Activated CD8-positive, alpha-beta T cell treated with anti-CD3 and anti-CD28 coated beads for 36 hours (primary cell): ENCODE results near the gene RC3H2. TPM values are rescaled to one million over a fixed set of nuclear protein-coding genes. Genes with fewer than 3 reads are reported as not detected.

Experiments used
- ATAC-seq: fragments of 200-7000 bp; cut with Tn5 transposase; one replicate; pipeline ENCODE4 v1.10.0; 2021; ENCODE audit warnings: mild to moderate bottlenecking, moderate library complexity
- CTCF ChIA-PET: fragments of 350-600 bp; sonication (Branson Sonifier 250); formaldehyde crosslinking; loops from one replicate; lab custom pipeline; 2021; ENCODE audit warnings: antibody characterized with exemption; lab: Charles Lee
- POLR2A ChIA-PET: fragments of 350-600 bp; sonication (Branson Sonifier 250); formaldehyde crosslinking; loops from one replicate; lab custom pipeline; 2021; ENCODE audit warnings: antibody characterized with exemption; lab: Charles Lee
- DNase-seq: peaks from one replicate; pipeline ENCODE4 v3.0.0-alpha.2; 2020
- H3K27ac Mint-ChIP-seq: one replicate; pipeline ENCODE4 v1.8.0; 2021; ENCODE audit warnings: mild to moderate bottlenecking, mixed read lengths
- H3K27me3 Mint-ChIP-seq: one replicate; pipeline ENCODE4 v1.8.0; 2021; ENCODE audit warnings: mixed read lengths
- H3K36me3 Mint-ChIP-seq: one replicate; pipeline ENCODE4 v1.8.0; 2021; ENCODE audit warnings: low read depth, mixed read lengths
- H3K4me1 Mint-ChIP-seq: one replicate; pipeline ENCODE4 v1.8.0; 2021; ENCODE audit warnings: low read depth, mixed read lengths
- H3K4me3 Mint-ChIP-seq: one replicate; pipeline ENCODE4 v1.8.0; 2021; ENCODE audit warnings: mild to moderate bottlenecking, moderate library complexity, mixed read lengths
- H3K9me3 Mint-ChIP-seq: one replicate; pipeline ENCODE4 v1.8.0; 2021; ENCODE audit warnings: mixed read lengths
- CTCF ChIP-seq: fragments of 200-600 bp; IDR thresholded peaks from one replicate; pipeline ENCODE4 v1.8.0; 2022; ENCODE audit warnings: antibody characterized with exemption, mild to moderate bottlenecking
- intact Hi-C: fragments of 100-400 bp; cut with micrococcal nuclease; formaldehyde crosslinking; loops from one replicate; pipeline ENCODE4 v1.10.0; 2022
- total RNA-seq, 2 experiments: library from RNA; stranded (reverse); gene quantifications; one replicate each; pipeline ENCODE4 v1.2.3, GENCODE V29; 2021

Gene RC3H2
- total RNA-seq, 2 experiments from 2014 or later: 22.7 to 22.8 TPM

GRCh38 chr9:122807271-122807900, 97.8 kb downstream of the RC3H2 start:
- Mint-ChIP-seq H3K4me1 (peaks cover 23% of the 10 kb centered on the region), H3K36me3 (peaks cover 5% of the 10 kb centered on the region), H3K27ac (peak overlapping the region; percentile 34), H3K27me3 (no peaks in the 10 kb centered on the region), H3K4me3 (no peak overlapping the region), H3K9me3 (peaks cover 7% of the 10 kb centered on the region)
- ChIA-PET POLR2A (interaction anchor here (0.7 kb wide), 1 partner anchor 225 kb away, joined by 3 read pairs; no protein-coding TSS in a partner anchor), CTCF (interaction anchor here (0.7 to 7.0 kb wide), 4 partner anchors 308 to 709 kb away, joined by 3 to 73 read pairs (median 26); no protein-coding TSS in a partner anchor)
- TF ChIP-seq CTCF: no peak
- peak; percentile 74 for ATAC-seq
- intact Hi-C loops: no loop called here
- DNase-seq: peak; percentile 81

GRCh38 chr9:122806661-122807060, 98.5 kb downstream of the RC3H2 start:
- intact Hi-C loops: no loop called here
- CTCF ChIA-PET: interaction anchor here (0.7 to 7.0 kb wide), 4 partner anchors 307 to 708 kb away, joined by 3 to 73 read pairs (median 26); no protein-coding TSS in a partner anchor
- no peak for ATAC-seq

GRCh38 chr9:122800066-122801060, 104.8 kb downstream of the RC3H2 start, which contains the start of gene OR1K1:
Gene OR1K1, plus strand, starts transcription at chr9:122800123. Its CDS starts 0 bp downstream, at chr9:122800123.
- Mint-ChIP-seq H3K4me1 (no peaks in the 10 kb centered on the region), H3K4me3 (no peak within 1 kb of the TSS), H3K27ac (no peak within 1 kb of the TSS), H3K36me3 (no peaks in the 10 kb centered on the region), H3K9me3 (no peaks in the 10 kb centered on the region), H3K27me3 (no peaks in the 10 kb centered on the region)
- no peak for DNase-seq
- TF ChIP-seq CTCF: no peak
- no peak for ATAC-seq
- POLR2A ChIA-PET: no interaction called here
- intact Hi-C loops: no loop called here
- CTCF ChIA-PET: no interaction called here

More at GRCh38 chr9:122806661-122807060, 98.5 kb downstream of the RC3H2 start:
- Mint-ChIP-seq H3K4me1 (peaks cover 23% of the 10 kb centered on the region), H3K36me3 (peaks cover 5% of the 10 kb centered on the region), H3K27me3 (no peaks in the 10 kb centered on the region), H3K4me3 (no peak overlapping the region), H3K27ac (no peak overlapping the region), H3K9me3 (peaks cover 7% of the 10 kb centered on the region)
- DNase-seq: peak; percentile 31
- POLR2A ChIA-PET: no interaction called here
- TF ChIP-seq CTCF: no peak

GRCh38 chr9:122797316-122798063, 107.7 kb downstream of the RC3H2 start:
- Mint-ChIP-seq H3K36me3 (no peaks in the 10 kb centered on the region), H3K4me3 (no peak overlapping the region), H3K9me3 (no peaks in the 10 kb centered on the region), H3K27ac (no peak overlapping the region), H3K27me3 (no peaks in the 10 kb centered on the region), H3K4me1 (no peaks in the 10 kb centered on the region)
- no peak for TF ChIP-seq CTCF
- DNase-seq: no peak
- no peak for ATAC-seq
- ChIA-PET POLR2A (no interaction called here), CTCF (interaction anchor here (0.9 to 1.1 kb wide), 3 partner anchors 277 to 351 kb away, joined by 3 read pairs; no protein-coding TSS in a partner anchor)
- intact Hi-C loops: no loop called here

Other genes starting within 250 kb of the RC3H2 start
- gene OR1B1, start 247.7 kb downstream of the RC3H2 start, total RNA-seq: not detected
- gene OR1L1, start 243.6 kb downstream of the RC3H2 start, total RNA-seq: not detected
- gene OR1L3, start 230.2 kb downstream of the RC3H2 start, total RNA-seq: not detected
- gene OR1L4, start 181.4 kb downstream of the RC3H2 start, total RNA-seq: not detected
- gene OR1L6, start 163.1 kb downstream of the RC3H2 start, total RNA-seq: not detected
- not detected for gene OR5C1, start 116.4 kb downstream of the RC3H2 start, total RNA-seq
- gene OR1K1, start 105.2 kb downstream of the RC3H2 start, total RNA-seq: not detected
- gene PDCL, start 76.8 kb downstream of the RC3H2 start, total RNA-seq: 10 to 100 TPM; 16.1 to 16.5 TPM
- 1 to 10 TPM; 9.7 to 9.8 TPM for gene ZBTB6, start 8.0 kb upstream of the RC3H2 start, total RNA-seq
- gene ZBTB26, start 26.2 kb upstream of the RC3H2 start, total RNA-seq: 1 to 10 TPM; 5.3 to 6.2 TPM
- 10 to 100 TPM; 19.8 to 22.0 TPM for gene RABGAP1, start 35.7 kb upstream of the RC3H2 start, total RNA-seq
- gene GPR21, start 128.3 kb upstream of the RC3H2 start, total RNA-seq: under 1 TPM in 1 of 2 experiments, not detected in 1; 0.45 TPM